ENCODE measurements around the gene MBD4. TPM values are rescaled to one million over a fixed set of nuclear protein-coding genes. Genes with fewer than 3 reads are reported as not detected.
"Not testable (repeated sequence)": the region's sequence is repeated elsewhere in the genome, so short reads cannot be mapped to it uniquely, and the experiment has no call there.

MBD4 gene
- total RNA-seq, 2 donors from 2014 or later = 55.3 to 60.9 TPM

- not testable (repeated sequence) for H3K27ac Mint-ChIP-seq; H3K4me1 Mint-ChIP-seq (ENCODE audit: low read depth); H3K9me3 Mint-ChIP-seq; ATAC-seq (replicated peaks in 1 of 2); H3K4me3 Mint-ChIP-seq; DNase-seq; H3K27me3 Mint-ChIP-seq (ENCODE audit: low read depth); H3K36me3 Mint-ChIP-seq (ENCODE audit: insufficient read depth in 2 of 2)
Measured at GRCh38 chr3:129388791-129389571, 50.8 kb downstream of the MBD4 start.

GRCh38 chr3:129387487-129387886, 52.3 kb downstream of the MBD4 start:
- Mint-ChIP-seq H3K36me3 (ENCODE audit: insufficient read depth in 2 of 2) (peaks cover 2 to 7% of the 10 kb centered on the region in 2 donors), H3K4me3 (no peak overlapping the region), H3K27ac (no peak overlapping the region), H3K4me1 (ENCODE audit: low read depth) (no peaks in the 10 kb centered on the region), H3K9me3 (no peaks in the 10 kb centered on the region), H3K27me3 (ENCODE audit: low read depth) (no peaks in the 10 kb centered on the region)
- DNase-seq (no peak), ATAC-seq (replicated peaks in 1 of 2) (no peak)

DNA sequence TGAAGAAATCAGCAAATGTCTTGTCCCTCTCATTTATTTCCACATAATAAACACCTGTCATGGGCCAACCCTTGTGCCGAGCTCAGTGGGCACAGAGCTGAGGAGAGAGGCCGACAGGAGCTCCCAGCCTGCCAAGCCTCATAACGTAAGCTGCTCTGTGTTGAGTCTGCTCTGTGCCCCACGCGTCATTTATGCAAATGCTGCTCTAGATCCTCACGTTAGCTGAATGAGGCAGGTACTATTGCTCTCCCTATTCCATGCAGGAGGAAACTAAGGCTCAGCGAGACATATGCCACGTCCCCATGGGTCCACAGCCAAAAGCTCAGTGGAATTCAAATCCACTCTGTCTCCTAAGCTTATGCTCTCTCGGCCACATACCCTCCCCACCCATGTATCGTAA, 52.8 kb downstream of the MBD4 start:
- peaks cover 2 to 7% of the 10 kb centered on the region in 2 donors for H3K36me3 Mint-ChIP-seq (ENCODE audit: insufficient read depth in 2 of 2)
- no peak for DNase-seq
- no peak for ATAC-seq (replicated peaks in 1 of 2)
- no peak overlapping the region for H3K4me3 Mint-ChIP-seq
- H3K27me3 Mint-ChIP-seq (ENCODE audit: low read depth) = no peaks in the 10 kb centered on the region
- H3K4me1 Mint-ChIP-seq (ENCODE audit: low read depth) = no peaks in the 10 kb centered on the region
- H3K9me3 Mint-ChIP-seq = no peaks in the 10 kb centered on the region
- no peak overlapping the region for H3K27ac Mint-ChIP-seq

- not testable (repeated sequence) for H3K4me1 Mint-ChIP-seq (ENCODE audit: low read depth); H3K27me3 Mint-ChIP-seq (ENCODE audit: low read depth); H3K27ac Mint-ChIP-seq; DNase-seq; H3K9me3 Mint-ChIP-seq; ATAC-seq (replicated peaks in 1 of 2); H3K4me3 Mint-ChIP-seq; H3K36me3 Mint-ChIP-seq (ENCODE audit: insufficient read depth in 2 of 2)
Measured at GRCh38 chr3:129385507-129385906, 54.2 kb downstream of the MBD4 start.

DNA sequence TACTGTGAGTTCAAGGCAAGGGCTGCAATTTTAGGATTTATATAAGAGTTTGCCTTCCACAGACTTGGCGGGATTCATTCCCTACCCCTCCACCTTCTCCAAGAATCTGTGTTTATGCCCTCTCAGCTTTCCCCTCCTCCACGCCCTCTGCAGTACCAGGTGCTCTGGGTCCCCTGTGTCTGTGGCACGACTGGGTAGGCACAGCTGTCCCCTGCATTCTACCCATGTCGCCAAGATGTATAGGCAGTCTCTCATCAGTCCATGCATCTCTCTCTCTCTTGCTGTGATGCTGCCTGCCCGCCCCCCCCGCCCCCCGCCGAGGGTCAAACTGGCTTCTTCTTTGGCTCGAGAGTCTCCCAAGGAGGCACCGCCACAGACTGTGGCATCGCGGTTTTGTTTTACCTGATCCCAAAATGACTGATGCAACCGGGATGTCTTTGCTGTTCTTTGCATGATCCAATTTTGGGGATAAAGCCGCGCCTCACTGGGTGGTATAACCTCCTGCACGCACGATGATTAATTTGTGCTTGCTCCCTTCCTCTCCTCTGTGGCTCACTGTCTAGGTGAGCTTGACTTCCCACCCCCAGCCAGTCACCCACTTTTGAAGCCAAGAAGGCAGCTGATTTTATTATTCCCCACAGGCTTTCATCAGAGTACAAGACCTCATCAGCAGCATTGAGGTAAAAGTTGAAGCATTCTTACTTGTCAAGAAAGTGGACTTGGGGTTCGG, 55.0 kb downstream of the MBD4 start:
- Mint-ChIP-seq H3K27me3 (ENCODE audit: low read depth) (no peaks in the 10 kb centered on the region), H3K36me3 (ENCODE audit: insufficient read depth in 2 of 2) (peaks cover 2 to 3% of the 10 kb centered on the region in 2 donors), H3K27ac (no peak overlapping the region), H3K4me3 (no peak overlapping the region), H3K4me1 (ENCODE audit: low read depth) (no peaks in the 10 kb centered on the region), H3K9me3 (no peaks in the 10 kb centered on the region)
- no peak for DNase-seq
- no peak for ATAC-seq (replicated peaks in 1 of 2)

GRCh38 chr3:129384103-129384502, 55.6 kb downstream of the MBD4 start:
- not testable (repeated sequence) for H3K27ac Mint-ChIP-seq; ATAC-seq (replicated peaks in 1 of 2); H3K9me3 Mint-ChIP-seq; DNase-seq; H3K36me3 Mint-ChIP-seq (ENCODE audit: insufficient read depth in 2 of 2); H3K27me3 Mint-ChIP-seq (ENCODE audit: low read depth); H3K4me3 Mint-ChIP-seq; H3K4me1 Mint-ChIP-seq (ENCODE audit: low read depth)

GRCh38 chr3:129383292-129383860, 56.4 kb downstream of the MBD4 start:
- H3K27ac Mint-ChIP-seq = no peak overlapping the region
- no peaks in the 10 kb centered on the region for H3K27me3 Mint-ChIP-seq (ENCODE audit: low read depth)
- no peaks in the 10 kb centered on the region for H3K4me1 Mint-ChIP-seq (ENCODE audit: low read depth)
- ATAC-seq (replicated peaks in 1 of 2) (peak; percentile 89 to 91), DNase-seq (peak; percentile 48 to 52)
- peaks cover 2 to 3% of the 10 kb centered on the region in 2 donors for H3K36me3 Mint-ChIP-seq (ENCODE audit: insufficient read depth in 2 of 2)
- no peaks in the 10 kb centered on the region for H3K9me3 Mint-ChIP-seq
- no peak overlapping the region for H3K4me3 Mint-ChIP-seq

GRCh38 chr3:129382366-129382765, 57.4 kb downstream of the MBD4 start:
- H3K36me3 Mint-ChIP-seq (ENCODE audit: insufficient read depth in 2 of 2) = peaks cover 0 to 2% of the 10 kb centered on the region in 2 donors
- H3K27me3 Mint-ChIP-seq (ENCODE audit: low read depth) = no peaks in the 10 kb centered on the region

More at GRCh38 chr3:129382366-129382765, 57.4 kb downstream of the MBD4 start:
- no peak for ATAC-seq (replicated peaks in 1 of 2)
- DNase-seq = no peak
- Mint-ChIP-seq H3K4me1 (ENCODE audit: low read depth) (no peaks in the 10 kb centered on the region), H3K27ac (no peak overlapping the region), H3K9me3 (no peaks in the 10 kb centered on the region), H3K4me3 (no peak overlapping the region)

Other genes with a start within 250 kb of the MBD4 start
- 100 to 1,000 TPM; 183 to 205 TPM for gene COPG1, start 190.3 kb downstream of the MBD4 start, total RNA-seq
- gene HMCES, start 161.1 kb downstream of the MBD4 start, total RNA-seq = 10 to 100 TPM; 66.6 to 84.3 TPM
- 1 to 10 TPM; 1.0 to 1.4 TPM for gene EFCAB12, start 11.3 kb downstream of the MBD4 start, total RNA-seq
- 10 to 100 TPM; 20.5 to 26.9 TPM for gene IFT122, start 276 bp upstream of the MBD4 start, total RNA-seq
- gene RHO, start 88.7 kb upstream of the MBD4 start, total RNA-seq = not detected
- not detected for gene H1-8, start 103.2 kb upstream of the MBD4 start, total RNA-seq
- gene PLXND1, start 166.7 kb upstream of the MBD4 start, total RNA-seq = 1 to 10 TPM; 4.1 to 4.2 TPM